T-helper 2 cell treated with Interferon-gamma antibody and Interleukin-4, amounts not matched to agents 100 ng/mL and 5 ng/mL, for 36 hours (primary cell): ENCODE data around the gene CTCF. TPM values are rescaled to one million over a fixed set of nuclear protein-coding genes. Genes with fewer than 3 reads are reported as not detected.

ENCODE experiments used
- intact Hi-C: fragments of 100-400 bp; cut with micrococcal nuclease; formaldehyde crosslinking; loops from one replicate; pipeline ENCODE4 v1.15.1; 2023
- total RNA-seq: library from RNA; stranded (reverse); gene quantifications from 2 replicates; pipeline ENCODE4 v1.2.3, GENCODE V29; 2022

The CTCF gene
- total RNA-seq, 1 donor from 2014 or later: 82.9 TPM

DNA sequence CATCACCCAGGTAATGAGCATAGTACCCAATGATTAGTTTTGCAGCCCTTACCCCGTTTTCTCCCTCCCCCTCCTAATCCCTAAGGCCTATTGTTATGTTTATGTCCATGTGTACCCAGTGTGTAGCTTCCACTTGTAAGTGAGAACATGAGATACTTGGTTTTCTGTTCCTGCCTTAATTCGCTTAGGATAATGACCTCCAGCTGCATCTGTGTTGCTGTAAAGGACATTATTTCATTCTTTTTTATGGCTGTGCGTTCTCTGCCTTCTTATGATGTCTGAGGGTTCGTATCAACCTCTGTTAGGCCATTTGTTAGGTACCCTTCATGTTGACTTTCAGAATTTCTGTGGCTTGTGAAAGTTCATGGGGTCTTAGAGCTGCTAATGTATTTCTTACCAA is 31.0 kb downstream of the CTCF start:
- intact Hi-C loops: no loop called here

DNA sequence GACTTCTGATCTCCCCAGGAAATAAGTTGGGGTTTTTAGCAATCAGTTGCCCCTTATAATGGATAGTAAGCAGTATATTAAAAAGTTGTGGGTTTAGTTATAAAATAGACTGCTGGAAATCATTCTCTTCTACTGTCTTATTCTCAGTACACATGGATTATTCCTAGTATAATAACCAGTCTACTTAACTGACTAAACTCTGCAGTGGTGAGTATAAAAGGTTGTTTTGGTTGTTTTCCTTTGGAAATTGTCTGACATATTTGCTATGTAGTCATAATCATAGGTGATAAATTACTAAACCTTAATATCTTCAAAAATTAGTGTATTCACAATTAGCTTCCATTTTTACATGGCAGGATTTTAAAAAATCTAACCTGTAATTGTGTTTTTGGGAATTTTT is 31.4 kb downstream of the CTCF start:
- intact Hi-C loops: no loop called here

DNA sequence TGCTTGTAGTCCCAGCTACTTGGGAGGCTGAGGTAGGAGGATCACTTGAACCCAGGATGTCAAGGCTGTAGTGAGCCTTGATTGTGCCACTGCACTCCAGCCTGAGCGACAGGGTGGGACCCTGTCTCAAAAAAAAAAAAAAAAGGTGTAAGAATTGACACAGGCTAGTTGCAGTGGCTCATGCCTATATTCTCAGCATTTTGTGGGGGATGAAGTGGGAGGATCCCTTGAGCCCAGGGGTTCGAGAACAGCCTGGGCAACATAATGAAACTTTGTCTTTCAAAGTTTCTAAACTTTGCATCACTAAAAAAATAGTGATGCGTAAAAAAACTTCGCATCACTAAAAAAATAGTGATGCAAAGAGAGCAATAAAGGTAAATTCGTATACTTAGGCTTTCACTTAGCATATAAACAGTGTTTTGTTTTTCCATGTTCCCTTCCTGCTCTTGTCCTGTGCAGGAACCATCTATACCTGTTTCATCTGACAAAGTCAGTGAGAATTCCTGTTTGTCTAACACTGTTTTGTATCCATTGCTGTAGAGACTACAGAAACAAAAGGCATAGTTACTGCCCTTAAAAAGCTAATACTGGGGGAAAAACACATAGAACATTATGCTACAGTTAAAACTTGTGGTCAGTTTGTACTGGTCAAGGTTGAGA is 32.1 kb downstream of the CTCF start:
- intact Hi-C loops: no loop called here

DNA sequence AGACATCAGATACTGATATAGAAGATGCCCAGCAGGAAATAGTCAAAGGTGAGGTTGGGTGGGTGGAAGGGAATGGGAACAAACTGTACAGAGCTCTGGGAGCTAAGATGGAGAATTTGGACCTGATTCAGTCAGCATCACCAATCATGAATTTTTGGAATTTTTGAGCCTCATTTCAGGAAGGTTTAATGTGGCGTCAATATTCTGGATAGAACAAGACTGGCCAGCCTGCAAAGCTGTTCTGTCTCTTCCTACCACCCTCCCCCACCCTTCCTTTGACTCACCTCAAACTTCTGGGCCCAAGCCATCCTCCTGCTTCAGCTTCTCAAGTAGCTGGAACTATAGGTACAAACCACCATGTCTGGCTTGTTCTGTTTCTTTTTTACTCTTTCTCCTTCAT is 32.6 kb downstream of the CTCF start:
- intact Hi-C loops: no loop called here

DNA sequence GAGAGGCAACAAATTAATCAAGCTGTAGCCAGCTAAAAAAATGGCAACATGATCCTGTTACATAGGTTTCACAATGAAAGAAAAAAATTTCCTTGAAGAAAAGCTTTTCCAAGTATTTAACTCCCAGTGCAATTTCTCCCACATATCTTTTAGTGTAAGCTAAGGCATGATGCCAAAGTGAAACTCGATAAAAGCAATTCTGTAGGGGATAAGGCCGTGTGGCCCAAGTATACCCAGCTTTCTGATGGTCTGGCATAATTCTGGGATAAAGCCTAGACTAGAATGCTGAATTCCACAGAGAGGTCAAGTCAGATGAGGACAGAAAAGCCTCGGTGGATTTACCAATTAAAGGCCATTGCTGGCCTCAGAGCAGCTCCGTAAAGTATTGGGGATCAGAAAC is 36.2 kb downstream of the CTCF start:
- intact Hi-C loops: no loop called here

DNA sequence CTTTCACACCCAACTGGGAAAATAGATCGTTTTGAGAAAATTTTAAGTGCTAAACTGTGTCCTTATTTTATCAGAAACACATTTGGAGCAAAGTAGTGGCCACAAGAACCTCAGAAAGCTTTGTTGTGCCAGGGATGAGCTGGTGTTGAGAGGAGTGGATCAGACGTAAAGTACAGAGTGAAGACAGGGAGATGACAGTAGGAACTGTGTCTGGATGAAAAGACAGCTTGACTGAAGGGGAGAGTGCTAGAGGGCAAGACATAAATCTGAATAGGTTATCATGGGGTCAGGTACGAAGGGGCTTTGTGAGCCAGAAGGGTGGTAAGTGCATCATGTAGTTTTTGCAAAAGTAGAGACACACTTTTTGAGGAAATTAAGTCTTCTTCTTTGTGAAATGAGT is 43.3 kb downstream of the CTCF start:
- intact Hi-C loops: no loop called here

DNA sequence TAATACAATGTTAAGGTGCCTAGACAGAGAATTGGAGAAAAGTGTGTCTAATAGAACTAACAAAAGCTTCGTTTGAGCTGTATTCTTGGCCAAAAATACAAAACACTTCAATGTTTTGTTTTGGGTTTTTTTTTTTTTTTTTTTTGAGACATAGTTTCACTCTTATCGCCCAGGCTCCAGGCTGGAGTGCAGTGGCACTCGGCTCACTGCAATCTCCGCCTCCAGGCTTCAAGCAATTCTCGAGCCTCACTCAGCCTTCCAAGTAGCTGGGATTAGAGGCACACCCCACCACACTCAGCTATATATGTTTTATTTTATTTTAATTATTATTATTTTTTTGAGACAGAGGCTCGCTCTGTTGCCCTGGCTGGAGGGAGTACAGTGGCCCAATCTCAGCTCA is 44.3 kb downstream of the CTCF start:
- intact Hi-C loops: no loop called here

DNA sequence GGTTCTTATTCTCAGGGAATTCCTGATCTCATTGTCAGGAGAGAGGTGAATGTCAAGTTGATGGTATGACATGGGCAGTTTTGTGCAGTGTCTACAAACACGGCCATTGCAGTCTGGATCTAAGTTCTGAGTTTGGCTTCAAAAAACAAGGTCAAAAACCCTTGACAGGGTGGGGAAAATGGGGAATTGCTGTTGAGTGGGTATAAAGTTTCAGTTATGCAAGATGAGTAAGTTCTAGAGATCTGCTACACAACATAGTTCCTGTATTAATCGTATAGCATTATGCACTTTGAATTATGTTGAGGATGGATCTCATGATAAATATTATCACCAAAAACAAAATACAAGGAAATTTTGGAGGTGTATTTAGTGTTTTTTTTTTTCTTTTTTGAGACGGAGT is 46.0 kb downstream of the CTCF start:
- intact Hi-C loops: no loop called here

DNA sequence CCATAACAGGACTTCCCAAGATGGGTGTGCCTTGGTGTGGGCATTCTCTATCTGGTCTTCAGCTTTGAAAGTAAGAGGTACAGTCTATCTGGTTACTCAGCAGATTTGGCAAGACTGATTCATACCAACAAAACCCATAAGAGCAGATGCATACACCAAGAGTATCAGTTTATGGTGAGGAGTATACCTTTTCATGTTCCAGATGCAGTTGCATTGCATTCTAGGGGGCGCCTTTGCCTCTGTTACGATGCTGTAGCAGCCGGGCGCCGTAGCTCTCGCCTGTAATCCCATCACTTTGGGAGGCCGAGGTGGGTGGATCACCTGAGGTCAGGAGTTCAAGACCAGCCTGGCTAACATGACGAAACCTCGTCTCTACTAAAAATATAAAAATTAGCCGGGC is 51.5 kb downstream of the CTCF start:
- intact Hi-C loops: no loop called here

DNA sequence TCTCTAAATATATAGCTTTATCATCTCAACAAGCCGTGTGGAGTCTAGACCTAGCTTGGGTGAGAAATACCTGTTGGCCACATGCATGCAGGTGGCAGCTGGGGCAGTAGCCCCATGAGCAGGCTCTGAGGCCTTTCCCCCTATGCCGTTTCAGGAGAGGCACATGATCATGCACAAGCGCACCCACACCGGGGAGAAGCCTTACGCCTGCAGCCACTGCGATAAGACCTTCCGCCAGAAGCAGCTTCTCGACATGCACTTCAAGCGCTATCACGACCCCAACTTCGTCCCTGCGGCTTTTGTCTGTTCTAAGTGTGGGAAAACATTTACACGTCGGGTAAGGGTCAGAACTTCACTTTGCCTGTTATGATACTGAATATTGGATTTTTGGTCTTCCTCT is 65.9 kb downstream of the CTCF start:
- intact Hi-C loops: no loop called here

DNA sequence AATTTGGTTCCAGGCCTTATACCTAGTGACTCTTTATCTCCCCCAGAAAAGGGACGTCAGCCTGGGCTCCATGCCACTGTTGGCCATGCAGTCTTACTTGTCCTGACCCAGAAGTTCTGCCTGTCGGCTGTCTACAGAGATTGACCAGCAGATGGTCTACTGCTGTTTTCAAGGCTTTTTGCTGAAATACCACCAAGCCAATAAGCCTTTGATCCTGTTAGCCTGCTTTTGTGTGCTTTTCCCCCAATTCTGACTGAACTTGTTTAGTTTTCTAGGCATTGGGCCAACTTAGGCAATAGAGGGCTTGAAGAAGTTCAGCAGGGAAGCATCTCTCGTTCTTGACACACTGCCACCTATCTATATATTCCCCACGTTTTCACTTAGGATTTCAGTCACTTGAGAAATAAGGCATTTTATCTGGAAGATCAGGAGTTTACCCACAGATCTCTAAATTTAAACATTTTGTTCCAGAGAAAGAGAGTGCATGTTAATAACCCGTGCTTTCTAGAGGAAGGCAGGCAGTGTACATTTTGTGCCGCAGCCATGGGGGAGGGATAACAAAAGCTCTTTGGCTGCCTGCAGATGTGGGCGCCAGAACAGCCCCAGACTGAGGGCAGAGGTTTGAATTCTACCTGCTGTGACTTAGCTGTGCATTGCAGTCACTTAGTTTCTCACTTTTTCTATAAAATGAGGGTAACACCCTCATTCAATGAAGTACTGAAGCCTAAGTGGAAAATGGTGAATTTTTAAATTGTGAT is 70.3 kb downstream of the CTCF start:
- intact Hi-C loops: no loop called here

DNA sequence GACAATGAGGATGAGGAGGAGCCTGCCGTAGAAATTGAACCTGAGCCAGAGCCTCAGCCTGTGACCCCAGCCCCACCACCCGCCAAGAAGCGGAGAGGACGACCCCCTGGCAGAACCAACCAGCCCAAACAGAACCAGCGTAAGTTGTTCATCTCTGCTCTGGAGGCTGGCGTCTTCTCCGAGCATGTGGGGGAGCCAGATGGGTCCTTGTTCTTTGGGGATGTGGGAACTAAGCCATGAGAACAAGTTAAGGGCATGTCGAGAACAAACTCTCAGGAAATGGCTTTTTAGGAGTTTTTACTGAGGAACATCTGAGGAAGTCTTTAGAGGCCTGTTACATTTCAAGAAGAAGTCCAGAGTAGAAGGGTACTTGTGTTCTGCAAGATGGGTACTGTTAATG is 74.4 kb downstream of the CTCF start:
- intact Hi-C loops: no loop called here

DNA sequence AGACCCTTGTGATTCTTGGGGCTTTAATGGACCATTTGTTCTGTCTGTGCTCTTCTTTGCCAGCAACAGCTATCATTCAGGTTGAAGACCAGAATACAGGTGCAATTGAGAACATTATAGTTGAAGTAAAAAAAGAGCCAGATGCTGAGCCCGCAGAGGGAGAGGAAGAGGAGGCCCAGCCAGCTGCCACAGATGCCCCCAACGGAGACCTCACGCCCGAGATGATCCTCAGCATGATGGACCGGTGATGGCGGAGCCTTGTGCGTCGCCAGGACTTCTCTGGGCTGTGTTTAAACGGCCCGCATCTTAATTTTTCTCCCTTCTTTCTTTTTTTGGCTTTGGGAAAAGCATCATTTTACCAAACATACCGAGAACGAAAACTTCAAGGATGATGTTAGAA is 75.3 kb downstream of the CTCF start:
- intact Hi-C loops: no loop called here

DNA sequence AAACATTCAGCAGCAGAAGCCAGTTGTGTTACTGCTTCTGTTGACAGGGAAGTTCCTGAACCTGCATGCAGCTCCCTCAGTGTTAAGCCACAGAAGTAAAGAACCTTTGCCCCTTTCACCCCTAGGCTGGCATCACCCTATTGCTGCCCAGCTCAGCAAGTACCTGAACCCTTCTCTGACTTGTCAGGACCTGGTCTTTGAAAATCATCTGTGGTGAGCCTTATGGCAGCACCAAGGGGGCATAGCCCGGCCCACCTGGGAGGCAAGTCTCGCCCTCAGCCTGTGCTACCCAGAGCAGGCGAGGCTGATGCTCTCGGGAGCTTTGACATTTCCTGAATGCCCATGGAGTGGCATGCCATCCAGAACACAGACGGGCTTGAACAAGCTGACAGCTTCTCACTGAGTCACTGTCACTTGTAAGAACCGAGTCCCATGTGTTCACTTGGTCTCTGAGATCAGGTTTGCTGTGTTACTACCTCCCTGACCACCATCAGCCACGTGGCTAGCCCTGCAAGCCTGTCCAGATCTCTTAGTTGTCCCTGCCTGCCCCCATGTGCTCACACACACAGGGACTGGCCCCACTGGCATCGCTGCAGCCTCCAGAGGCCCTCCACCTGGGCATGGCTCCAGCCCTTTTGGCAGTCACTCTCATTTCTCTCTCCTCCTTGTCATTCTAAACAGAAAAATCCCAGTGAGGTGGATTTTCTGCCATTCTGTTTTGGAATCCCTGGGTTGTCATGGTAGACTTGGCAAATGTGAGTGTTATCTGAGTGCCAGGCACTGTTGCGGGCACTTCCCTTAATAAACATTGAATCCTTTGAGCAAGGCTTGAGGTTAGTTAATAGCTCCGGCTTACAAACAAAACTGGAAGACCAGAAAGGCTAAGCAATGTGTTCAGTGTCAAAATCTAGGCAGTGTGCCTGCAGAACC is 79.7 kb downstream of the CTCF start:
- intact Hi-C loops: no loop called here

DNA sequence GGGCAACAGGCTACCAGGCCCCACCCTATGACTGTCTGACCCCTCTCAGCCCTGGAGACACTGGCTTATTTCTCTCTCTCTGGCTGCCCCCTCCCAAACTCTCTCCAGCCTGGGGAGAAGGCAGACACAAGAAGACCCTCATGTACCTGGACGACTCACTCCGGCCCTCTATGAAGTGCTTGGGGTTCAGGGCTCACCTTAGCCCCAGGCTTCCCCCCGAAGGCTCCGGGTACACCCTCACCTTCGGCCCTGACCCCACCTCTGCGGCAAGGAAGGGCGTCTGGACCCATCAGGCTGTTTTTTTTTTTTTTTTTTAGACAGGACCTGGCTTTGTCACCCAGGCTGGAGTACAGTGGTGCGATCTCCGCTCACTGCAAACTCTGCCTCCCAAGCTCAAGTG is 81.7 kb downstream of the CTCF start:
- intact Hi-C loops: loop anchor here (1.0 to 2.0 kb wide), 2 partner anchors 17 to 123 kb away; partner anchors contain the start of genes ACD and PARD6A

DNA sequence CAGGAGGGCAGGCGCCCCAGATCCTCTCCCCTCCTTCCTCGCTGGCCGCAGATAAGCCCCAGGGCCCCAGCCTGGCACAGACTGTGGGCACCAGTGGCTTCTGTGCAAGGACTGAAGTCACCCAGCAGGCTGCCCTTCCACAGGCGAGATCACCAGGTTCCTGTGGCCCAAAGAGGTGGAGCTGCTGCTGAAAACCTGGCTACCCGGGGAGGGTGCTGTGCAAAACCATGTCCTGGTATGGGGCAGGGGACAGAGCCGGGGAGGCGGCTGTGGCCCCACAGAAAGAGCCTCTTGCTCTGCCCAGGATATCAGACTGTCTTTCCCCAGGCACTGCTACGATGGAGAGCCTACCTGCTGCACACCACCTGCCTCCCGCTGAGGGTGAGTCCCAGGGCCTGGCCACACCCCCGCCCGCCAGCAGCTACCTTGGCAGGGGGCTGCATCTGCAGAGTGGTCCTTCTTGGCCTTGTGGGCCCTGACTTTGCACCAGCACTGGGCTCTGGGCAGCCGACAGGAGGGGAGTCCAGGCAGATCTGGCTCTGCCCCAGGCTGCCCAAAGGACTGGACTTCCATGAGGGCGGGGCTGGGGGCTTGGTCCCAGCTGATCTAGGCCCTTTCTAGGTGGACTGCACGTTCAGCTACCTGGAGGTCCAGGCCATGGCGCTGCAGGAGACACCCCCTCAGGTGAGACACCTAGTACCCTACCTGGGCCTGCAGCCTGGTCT is 83.2 kb downstream of the CTCF start:
- intact Hi-C loops: loop anchor here (1.0 to 2.0 kb wide), 3 partner anchors 15 to 98 kb away; partner anchors contain the start of genes ACD, CTCF and PARD6A

DNA sequence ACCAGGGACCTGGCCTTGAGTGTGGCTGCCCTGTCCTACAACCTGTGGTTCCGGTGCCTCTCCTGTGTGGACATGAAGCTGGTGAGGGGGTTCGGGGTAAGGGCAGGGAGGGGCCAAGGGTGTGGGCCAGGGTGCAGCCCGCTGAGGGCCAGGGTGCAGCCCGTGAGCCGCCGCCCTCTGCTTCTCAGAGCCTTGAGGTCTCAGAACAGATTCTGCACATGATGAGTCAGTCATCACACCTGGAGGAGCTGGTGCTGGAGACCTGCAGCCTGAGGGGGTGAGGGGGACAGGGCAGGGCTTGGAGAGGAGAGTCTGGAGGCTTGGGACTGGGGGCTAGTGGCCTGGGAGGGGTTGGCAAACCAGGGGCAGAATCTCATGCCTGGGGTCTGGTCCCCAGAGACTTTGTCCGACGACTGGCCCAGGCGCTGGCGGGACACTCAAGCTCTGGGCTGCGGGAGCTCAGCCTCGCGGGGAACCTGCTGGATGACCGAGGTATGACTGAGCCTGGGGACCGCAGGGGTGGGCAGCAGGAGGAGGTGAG is 84.9 kb downstream of the CTCF start:
- intact Hi-C loops: no loop called here

DNA sequence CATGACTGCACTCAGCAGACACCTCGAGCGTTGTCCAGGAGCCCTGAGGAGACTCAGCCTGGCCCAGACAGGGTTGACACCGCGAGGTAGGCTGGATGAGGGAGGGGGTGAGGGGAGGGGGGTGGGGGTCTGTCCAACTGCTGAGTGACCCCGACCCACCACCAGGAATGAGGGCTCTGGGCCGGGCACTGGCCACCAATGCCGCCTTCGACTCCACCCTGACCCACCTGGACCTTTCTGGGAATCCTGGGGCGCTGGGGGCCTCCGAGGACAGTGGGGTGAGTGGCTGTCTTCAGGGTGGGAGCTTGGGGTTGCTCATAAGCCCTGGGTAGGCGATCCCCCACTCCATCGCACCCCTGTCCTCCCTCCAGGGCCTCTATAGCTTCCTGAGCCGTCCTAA is 85.4 kb downstream of the CTCF start:
- intact Hi-C loops: no loop called here

DNA sequence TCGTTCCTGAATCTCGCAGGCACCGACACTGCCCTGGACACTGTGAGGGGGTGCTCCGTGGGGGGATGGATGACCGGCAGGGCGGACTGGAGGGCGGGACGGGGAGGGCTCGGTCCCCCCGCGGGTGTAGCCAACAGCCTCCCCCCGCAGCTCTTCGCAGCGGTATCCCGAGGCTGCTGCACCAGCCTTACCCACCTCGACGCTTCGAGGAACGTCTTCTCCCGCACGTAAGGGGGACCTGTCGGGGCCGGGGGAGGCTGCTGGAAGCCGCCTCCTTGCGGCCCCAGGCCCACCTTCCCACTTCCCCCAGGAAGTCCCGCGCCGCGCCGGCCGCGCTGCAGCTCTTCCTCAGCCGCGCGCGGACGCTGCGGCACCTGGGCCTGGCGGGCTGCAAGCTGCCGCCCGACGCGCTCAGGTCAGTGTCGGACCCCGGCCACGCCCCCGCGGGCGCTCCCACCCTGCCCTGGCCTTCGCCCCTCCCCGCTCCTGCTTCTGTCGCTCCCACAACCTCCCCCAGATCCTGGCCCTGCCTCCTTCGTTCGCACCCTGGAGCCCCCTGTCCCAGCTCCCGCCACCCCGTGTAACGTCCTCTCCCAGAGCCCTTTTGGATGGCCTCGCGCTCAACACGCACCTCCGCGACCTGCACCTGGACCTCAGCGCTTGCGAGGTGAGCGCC is 85.9 kb downstream of the CTCF start:
- intact Hi-C loops: no loop called here

DNA sequence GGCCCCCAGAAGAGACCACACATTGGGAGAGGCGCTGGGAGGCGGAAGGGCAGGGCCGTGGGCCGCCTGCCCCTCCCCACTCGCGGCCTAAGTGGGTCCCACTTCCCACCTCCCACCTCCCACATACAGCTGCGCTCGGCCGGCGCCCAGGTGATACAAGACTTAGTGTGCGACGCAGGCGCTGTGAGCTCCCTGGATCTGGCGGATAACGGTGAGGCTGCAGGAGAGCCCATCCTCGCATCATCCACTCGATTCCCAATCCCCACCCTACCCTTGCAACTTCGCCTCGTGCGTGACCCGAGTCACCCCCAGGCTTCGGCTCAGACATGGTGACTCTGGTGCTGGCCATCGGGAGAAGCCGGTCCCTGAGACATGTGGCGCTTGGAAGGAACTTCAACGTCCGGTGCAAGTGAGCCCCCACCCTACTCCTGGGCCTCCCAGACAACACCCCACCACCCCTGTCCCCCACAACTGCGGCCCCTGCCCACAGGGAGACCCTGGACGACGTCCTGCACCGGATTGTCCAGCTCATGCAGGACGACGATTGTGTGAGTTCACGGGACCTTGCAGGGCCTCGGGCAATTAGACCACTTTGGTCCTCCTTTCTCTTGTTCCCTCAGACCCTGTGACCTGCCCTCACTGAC is 86.6 kb downstream of the CTCF start:
- intact Hi-C loops: no loop called here
